ENCODE data around the gene ABAT. TPM values are rescaled to one million over a fixed set of nuclear protein-coding genes. Genes with fewer than 3 reads are reported as not detected.
"Not testable (repeated sequence)": the region's sequence is repeated elsewhere in the genome, so short reads cannot be mapped to it uniquely, and the experiment has no call there.

The ABAT gene
- total RNA-seq, 6 experiments from 2014 or later = 160 to 378 (median 305) TPM

DNA sequence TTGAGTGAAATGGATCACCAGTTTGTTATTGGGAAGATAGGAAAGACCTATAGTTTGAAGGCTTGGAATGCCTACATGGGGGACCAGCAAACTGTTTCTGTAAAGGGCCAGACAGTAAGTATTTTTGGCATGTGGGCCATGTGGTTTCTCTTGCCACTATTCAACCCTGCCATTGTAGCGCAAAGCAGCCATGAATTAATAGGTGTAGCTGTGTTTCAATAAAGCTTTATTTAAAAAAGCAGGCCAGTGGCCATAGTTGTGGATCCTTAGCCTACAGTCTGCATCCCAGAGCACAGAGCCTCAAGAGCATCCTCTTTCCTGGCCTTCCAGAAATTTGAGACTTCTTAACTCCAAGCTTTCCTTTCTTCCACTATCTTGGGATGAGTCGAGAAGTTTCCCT is 29.3 kb downstream of the ABAT start:
- intact Hi-C loops (cut with DNase I) = no loop called here
- H3K4me1 ChIP-seq = peaks cover 0 to 40% (median 16%) of the 10 kb centered on the region in 4 donors
- no peaks in the 10 kb centered on the region for H3K27me3 ChIP-seq
- ATAC-seq (no peak), DNase-seq (no peak)
- 100% methylated on average over 2 of the region's 2 CpGs for WGBS (ENCODE audit: insufficient coverage, low coverage, low lambda C conversion rate, missing lambda C conversion rate)
- TF ChIP-seq, protein P1, sequence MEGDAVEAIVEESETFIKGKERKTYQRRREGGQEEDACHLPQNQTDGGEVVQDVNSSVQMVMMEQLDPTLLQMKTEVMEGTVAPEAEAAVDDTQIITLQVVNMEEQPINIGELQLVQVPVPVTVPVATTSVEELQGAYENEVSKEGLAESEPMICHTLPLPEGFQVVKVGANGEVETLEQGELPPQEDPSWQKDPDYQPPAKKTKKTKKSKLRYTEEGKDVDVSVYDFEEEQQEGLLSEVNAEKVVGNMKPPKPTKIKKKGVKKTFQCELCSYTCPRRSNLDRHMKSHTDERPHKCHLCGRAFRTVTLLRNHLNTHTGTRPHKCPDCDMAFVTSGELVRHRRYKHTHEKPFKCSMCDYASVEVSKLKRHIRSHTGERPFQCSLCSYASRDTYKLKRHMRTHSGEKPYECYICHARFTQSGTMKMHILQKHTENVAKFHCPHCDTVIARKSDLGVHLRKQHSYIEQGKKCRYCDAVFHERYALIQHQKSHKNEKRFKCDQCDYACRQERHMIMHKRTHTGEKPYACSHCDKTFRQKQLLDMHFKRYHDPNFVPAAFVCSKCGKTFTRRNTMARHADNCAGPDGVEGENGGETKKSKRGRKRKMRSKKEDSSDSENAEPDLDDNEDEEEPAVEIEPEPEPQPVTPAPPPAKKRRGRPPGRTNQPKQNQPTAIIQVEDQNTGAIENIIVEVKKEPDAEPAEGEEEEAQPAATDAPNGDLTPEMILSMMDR (IDR thresholded peaks at IDR 0.05) = no peak
- TF ChIP-seq POLR2A (IDR thresholded peaks at IDR 0.05) = no peak
- no peaks in the 10 kb centered on the region for H3K36me3 ChIP-seq
- H3K9me3 ChIP-seq = no peaks in the 10 kb centered on the region
- peak overlapping the region in 2 of 3 donors; percentile 35 to 41 for H3K27ac ChIP-seq
- no peak overlapping the region for H3K4me3 ChIP-seq

DNA sequence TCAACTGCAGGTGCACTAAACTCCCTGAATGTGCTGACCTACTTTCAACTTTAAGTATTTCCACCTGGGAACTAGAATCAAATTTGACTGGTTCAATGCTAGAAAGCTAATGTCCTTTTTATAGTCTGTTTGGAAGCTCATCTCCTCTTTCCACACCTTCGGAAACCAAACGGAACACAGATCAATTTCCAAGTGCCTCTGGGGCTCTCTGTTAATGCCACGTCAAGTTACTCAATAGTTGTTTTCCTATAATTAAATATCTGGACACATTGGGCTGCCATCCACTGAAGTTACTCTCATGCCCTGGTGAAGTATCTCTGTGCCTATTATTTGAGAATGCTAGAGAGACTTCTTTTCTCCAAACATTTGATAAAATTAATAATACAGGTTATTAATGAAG is 29.7 kb downstream of the ABAT start:
- no peak overlapping the region for H3K4me3 ChIP-seq
- H3K9me3 ChIP-seq = no peaks in the 10 kb centered on the region
- WGBS (ENCODE audit: insufficient coverage, low coverage, low lambda C conversion rate, missing lambda C conversion rate) = 29% methylated on average over 3 of the region's 3 CpGs
- H3K4me1 ChIP-seq = peaks cover 0 to 36% (median 16%) of the 10 kb centered on the region in 4 donors
- no peaks in the 10 kb centered on the region for H3K36me3 ChIP-seq
- no peak for TF ChIP-seq POLR2A (IDR thresholded peaks at IDR 0.05)
- TF ChIP-seq, protein P1 (IDR thresholded peaks at IDR 0.05) = no peak
- no peaks in the 10 kb centered on the region for H3K27me3 ChIP-seq
- H3K27ac ChIP-seq = peak overlapping the region in 2 of 3 donors; percentile 35 to 41
- ATAC-seq = peak; percentile 21 to 53 (median 36)
- intact Hi-C loops (cut with DNase I) = no loop called here
- no peak for DNase-seq

DNA sequence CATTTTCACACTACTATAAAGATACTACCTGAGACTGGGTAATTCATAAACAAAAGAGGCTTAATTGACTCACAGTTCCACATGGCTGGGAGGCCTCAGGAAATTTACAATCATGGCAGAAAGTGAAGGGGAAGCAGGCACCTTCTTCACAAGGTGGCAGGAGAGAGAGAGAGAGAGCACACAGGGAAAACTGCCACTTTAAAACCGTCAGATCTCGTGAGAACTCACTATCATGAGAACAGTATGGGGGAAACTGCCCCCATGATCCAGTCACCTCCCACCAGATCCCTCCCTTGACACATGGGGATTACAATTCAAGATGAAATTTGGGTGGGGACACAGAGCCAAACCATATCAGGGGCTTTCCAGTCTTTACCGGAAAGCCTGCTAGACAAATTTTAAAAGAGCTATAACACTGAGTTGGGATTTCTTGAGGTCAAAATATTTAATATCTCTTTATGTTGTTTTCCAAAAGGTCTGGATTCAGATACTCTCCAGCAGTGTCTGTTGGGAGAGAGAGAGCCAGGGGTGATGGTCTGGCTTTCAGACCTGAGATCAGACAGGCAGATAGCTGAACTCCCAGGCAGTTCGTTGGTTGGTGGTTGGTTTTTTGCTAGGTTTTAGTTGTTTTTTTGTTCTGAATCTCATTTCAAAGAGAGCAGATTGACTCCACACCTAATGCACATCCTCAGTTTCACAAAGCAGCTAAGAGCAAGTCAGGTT is 30.8 kb downstream of the ABAT start:
- 75% methylated on average over 4 of the region's 4 CpGs for WGBS (ENCODE audit: insufficient coverage, low coverage, low lambda C conversion rate, missing lambda C conversion rate)
- H3K9me3 ChIP-seq; DNase-seq; intact Hi-C loops (cut with DNase I); ATAC-seq; H3K4me3 ChIP-seq; H3K27me3 ChIP-seq; H3K36me3 ChIP-seq; H3K27ac ChIP-seq: not testable (repeated sequence)
- peaks cover 0 to 24% (median 11%) of the 10 kb centered on the region in 4 donors for H3K4me1 ChIP-seq

DNA sequence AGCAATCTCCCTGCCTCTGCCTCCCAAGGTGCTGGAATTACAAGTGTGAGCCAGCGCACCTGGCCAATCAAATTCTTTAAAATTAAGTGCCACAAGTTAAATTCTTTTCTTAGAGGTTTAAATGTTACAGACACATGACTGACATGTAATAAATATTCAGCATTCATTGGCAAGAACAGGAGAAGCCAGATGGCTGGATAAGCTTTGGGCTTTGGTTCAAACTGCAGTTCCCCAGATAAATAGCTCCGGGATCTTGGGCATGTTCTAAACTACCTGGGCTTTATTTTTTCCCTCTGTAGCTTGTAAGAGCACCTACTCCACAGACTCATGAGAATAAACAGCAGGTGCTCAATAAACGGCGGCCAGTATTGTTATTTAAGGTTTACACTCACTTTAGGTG is 34.1 kb downstream of the ABAT start:
- Histone ChIP-seq H3K9me3 (no peaks in the 10 kb centered on the region), H3K4me1 (peaks cover 0 to 11% (median 2%) of the 10 kb centered on the region in 4 donors), H3K27ac (no peak overlapping the region), H3K36me3 (peaks cover 0 to 4% (median 0%) of the 10 kb centered on the region in 4 donors), H3K4me3 (no peak overlapping the region), H3K27me3 (no peaks in the 10 kb centered on the region)
- no peak for DNase-seq
- ATAC-seq = no peak
- 58% methylated on average over 4 of the region's 4 CpGs for WGBS (ENCODE audit: insufficient coverage, low coverage, low lambda C conversion rate, missing lambda C conversion rate)
- TF ChIP-seq, protein P1 (IDR thresholded peaks at IDR 0.05) = no peak
- no peak for TF ChIP-seq POLR2A (IDR thresholded peaks at IDR 0.05)
- intact Hi-C loops (cut with DNase I) = no loop called here

- DNase-seq (no peak), ATAC-seq (peak in 2 of 4 donors; percentile 5 to 26)
- Histone ChIP-seq H3K4me3 (no peak overlapping the region), H3K27me3 (no peaks in the 10 kb centered on the region), H3K27ac (no peak overlapping the region), H3K9me3 (no peaks in the 10 kb centered on the region), H3K36me3 (peaks cover 0 to 4% (median 0%) of the 10 kb centered on the region in 4 donors), H3K4me1 (no peaks in the 10 kb centered on the region)
- 32% methylated on average over 12 of the region's 27 CpGs for WGBS (ENCODE audit: insufficient coverage, low coverage, low lambda C conversion rate, missing lambda C conversion rate)
- TF ChIP-seq, protein P1 (IDR thresholded peaks at IDR 0.05) = no peak
- TF ChIP-seq POLR2A (IDR thresholded peaks at IDR 0.05) = no peak
- intact Hi-C loops (cut with DNase I) = no loop called here
Measured at GRCh38 chr16:8712589-8713361, 38.4 kb downstream of the ABAT start.

All from right lobe of liver (tissue), 6 donors.